Loucy (cell line): ENCODE results near the gene RBM23.
A peak's percentile ranks its signal among the peaks of the same experiment; 100 is the strongest.

Experiments used
- H2AFZ ChIP-seq: fragments of 200-600 bp; sonication (generic); 2 replicates; pipeline ENCODE4 v1.6.0; 2016; ENCODE audit warnings: antibody characterized with exemption, mild to moderate bottlenecking, low read length, moderate library complexity
- H3F3A ChIP-seq: fragments of 200-600 bp; 2 replicates; pipeline ENCODE4 v1.6.0; 2016; ENCODE audit warnings: antibody characterized with exemption, low read depth, mild to moderate bottlenecking
- H3K27me3 ChIP-seq: fragments of 200-600 bp; sonication (generic); 2 replicates; pipeline ENCODE4 v1.6.1; 2014; ENCODE audit warnings: low read length, mild to moderate bottlenecking; ENCODE audit not compliant: insufficient read depth, poor library complexity, severe bottlenecking
- H3K36me3 ChIP-seq: fragments of 200-600 bp; sonication (generic); 2 replicates; pipeline ENCODE4 v1.6.1; 2016; ENCODE audit warnings: low read length; ENCODE audit not compliant: insufficient read depth
- H3K4me1 ChIP-seq: fragments of 200-600 bp; sonication (generic); 2 replicates; pipeline ENCODE4 v1.5.1; 2014; ENCODE audit warnings: low read length, mild to moderate bottlenecking; ENCODE audit not compliant: insufficient read depth, poor library complexity, severe bottlenecking
- H3K4me2 ChIP-seq: fragments of 200-600 bp; sonication (generic); 2 replicates; pipeline ENCODE4 v1.6.0; 2014; ENCODE audit warnings: antibody characterized with exemption, low read length, low read depth, mild to moderate bottlenecking; ENCODE audit not compliant: poor library complexity, severe bottlenecking
- H3K4me3 ChIP-seq: fragments of 200-600 bp; sonication (generic); 2 replicates; pipeline ENCODE4 v1.5.1; 2014; ENCODE audit warnings: low read length, mild to moderate bottlenecking, mixed read lengths; ENCODE audit not compliant: poor library complexity, severe bottlenecking
- H3K79me2 ChIP-seq: fragments of 200-600 bp; sonication (generic); 2 replicates; pipeline ENCODE4 v1.6.1; 2014; ENCODE audit warnings: low read length; ENCODE audit not compliant: insufficient read depth
- H3K9ac ChIP-seq: fragments of 200-600 bp; sonication (generic); 2 replicates; pipeline ENCODE4 v1.6.0; 2014; ENCODE audit warnings: mild to moderate bottlenecking, low read depth, low read length, moderate library complexity; ENCODE audit not compliant: poor library complexity, severe bottlenecking
- H3K9me2 ChIP-seq: fragments of 200-600 bp; sonication (generic); replicated peaks from 2 replicates; pipeline ENCODE4 v1.6.1; 2016; ENCODE audit warnings: low read depth, low read length, mixed read lengths
- H3K9me3 ChIP-seq: fragments of 200-600 bp; sonication (generic); 2 replicates; pipeline ENCODE4 v1.6.1; 2014; ENCODE audit warnings: mild to moderate bottlenecking, antibody characterized with exemption, low read length, low read depth; ENCODE audit not compliant: insufficient read depth
- H4K20me1 ChIP-seq: fragments of 200-600 bp; sonication (generic); 2 replicates; pipeline ENCODE4 v1.6.0; 2014; ENCODE audit warnings: antibody characterized with exemption, low read length, mild to moderate bottlenecking; ENCODE audit not compliant: insufficient read depth, poor library complexity, severe bottlenecking
- CTCF ChIP-seq: fragments of 200-600 bp; sonication (generic); conservative IDR thresholded peaks from 2 replicates; pipeline ENCODE4 v1.5.1; 2014; ENCODE audit warnings: mild to moderate bottlenecking, antibody characterized with exemption, low read length
- EZH2phosphoT487 ChIP-seq: fragments of 200-600 bp; IDR thresholded peaks from 2 replicates; pipeline ENCODE4 v1.6.1; 2018; ENCODE audit warnings: antibody characterized with exemption, mild to moderate bottlenecking, moderate library complexity, borderline replicate concordance

The RBM23 gene

GRCh38 chr14:22928237-22929103, 9.5 kb upstream of the RBM23 start:
- no peaks in the 10 kb centered on the region for H3F3A ChIP-seq
- H2AFZ ChIP-seq, result peak overlapping the region; percentile 86
- H3K27me3 ChIP-seq, result no peaks in the 10 kb centered on the region
- peak overlapping the region; percentile 86 for H3K9ac ChIP-seq
- peak overlapping the region; percentile 92 for H3K4me2 ChIP-seq
- peaks cover 14% of the 10 kb centered on the region; the same call in 1 of the 2 replicates for H3K36me3 ChIP-seq
- H3K79me2 ChIP-seq, result peaks cover 34% of the 10 kb centered on the region
- peaks cover 11% of the 10 kb centered on the region for H3K4me1 ChIP-seq
- TF ChIP-seq CTCF (no peak), EZH2phosphoT487 (no peak)
- H3K9me3 ChIP-seq, result no peaks in the 10 kb centered on the region
- peak overlapping the region; percentile 90 for H3K4me3 ChIP-seq
- no peaks in the 10 kb centered on the region for H3K9me2 ChIP-seq
- H4K20me1 ChIP-seq, result no peaks in the 10 kb centered on the region

GRCh38 chr14:22926316-22926715, 7.4 kb upstream of the RBM23 start:
- TF ChIP-seq CTCF (no peak), EZH2phosphoT487 (no peak)
- H3K79me2 ChIP-seq, result peaks cover 34% of the 10 kb centered on the region
- H3K4me2 ChIP-seq, result peak overlapping the region; percentile 92

GRCh38 chr14:22925513-22925912, 6.6 kb upstream of the RBM23 start:
- Histone ChIP-seq H3K79me2 (peaks cover 34% of the 10 kb centered on the region), H3K36me3 (peaks cover 33% of the 10 kb centered on the region; the same call in 1 of the 2 replicates), H3K4me2 (peak overlapping the region; percentile 92), H3K9ac (peak overlapping the region; percentile 24), H3K9me2 (no peaks in the 10 kb centered on the region), H4K20me1 (no peaks in the 10 kb centered on the region), H3K9me3 (no peaks in the 10 kb centered on the region), H3K27me3 (no peaks in the 10 kb centered on the region), H3K4me1 (peaks cover 11% of the 10 kb centered on the region), H2AFZ (no peak overlapping the region), H3F3A (no peaks in the 10 kb centered on the region), H3K4me3 (no peak overlapping the region)
- TF ChIP-seq EZH2phosphoT487, result no peak
- no peak for TF ChIP-seq CTCF

More at GRCh38 chr14:22926316-22926715, 7.4 kb upstream of the RBM23 start:
- no peaks in the 10 kb centered on the region for H4K20me1 ChIP-seq
- no peaks in the 10 kb centered on the region for H3K27me3 ChIP-seq
- peak overlapping the region; percentile 12 for H3K4me3 ChIP-seq
- peaks cover 28% of the 10 kb centered on the region; the same call in 1 of the 2 replicates for H3K36me3 ChIP-seq
- H3K9me2 ChIP-seq, result no peaks in the 10 kb centered on the region
- no peaks in the 10 kb centered on the region for H3F3A ChIP-seq
- no peaks in the 10 kb centered on the region for H3K9me3 ChIP-seq
- H3K4me1 ChIP-seq, result peaks cover 11% of the 10 kb centered on the region
- no peak overlapping the region for H2AFZ ChIP-seq
- H3K9ac ChIP-seq, result no peak overlapping the region
